PC-3 (cell line): ENCODE data around the gene IFIT2. TPM values are rescaled to one million over a fixed set of nuclear protein-coding genes. Genes with fewer than 3 reads are reported as not detected.
"Not testable (repeated sequence)": the region's sequence is repeated elsewhere in the genome, so short reads cannot be mapped to it uniquely, and the experiment has no call there.

Source experiments
- ATAC-seq: fragments of 200-7000 bp; cut with Tn5 transposase; 2 replicates; pipeline ENCODE4 v1.9.1; 2020; ENCODE audit warnings: mild to moderate bottlenecking, moderate library complexity
- BruUV-seq: library from RNA; stranded (reverse); fragments of 400-500 nt; replicated peaks from 2 replicates; lab custom pipeline; 2021; lab: Mats Ljungman, UMichigan
- CTCF ChIA-PET: fragments of 300-600 bp; sonication (Branson Sonifier 250); formaldehyde crosslinking; loops from one replicate; lab custom pipeline; 2022; ENCODE audit warnings: antibody characterized with exemption; lab: Charles Lee
- POLR2A ChIA-PET: fragments of 300-600 bp; sonication (Branson Sonifier 250); formaldehyde crosslinking; loops from one replicate; lab custom pipeline; 2022; ENCODE audit warnings: antibody characterized with exemption; ENCODE audit not compliant: unreplicated experiment; lab: Charles Lee
- DNase-seq: peaks from one replicate; pipeline ENCODE4 v3.0.0-alpha.2; 2015
- H2AFZ ChIP-seq: fragments of 300-600 bp; sonication (generic); 2 replicates; pipeline ENCODE4 v1.6.0; 2016; ENCODE audit warnings: antibody characterized with exemption, low read length
- H3F3A ChIP-seq: fragments of 300-600 bp; sonication (generic); one replicate; pipeline ENCODE4 v1.6.0; 2017; ENCODE audit warnings: antibody characterized with exemption, low read length, control low read depth, mild to moderate bottlenecking; ENCODE audit not compliant: unreplicated experiment
- H3K27ac ChIP-seq: fragments of 300-600 bp; sonication (generic); 2 replicates; pipeline ENCODE4 v1.5.1; 2016; ENCODE audit warnings: mild to moderate bottlenecking, low read length
- H3K27me3 ChIP-seq: fragments of 300-600 bp; sonication (generic); 2 replicates; pipeline ENCODE4 v1.6.1; 2016; ENCODE audit warnings: low read length, mixed read lengths
- H3K36me3 ChIP-seq: fragments of 300-600 bp; sonication (generic); 2 replicates; pipeline ENCODE4 v1.6.1; 2016; ENCODE audit warnings: low read depth, mixed run types, low read length, mixed read lengths
- H3K4me1 ChIP-seq: fragments of 300-600 bp; sonication (generic); 2 replicates; pipeline ENCODE4 v1.5.1; 2016; ENCODE audit warnings: low read length; ENCODE audit not compliant: insufficient read depth
- H3K4me2 ChIP-seq: fragments of 300-600 bp; sonication (generic); 2 replicates; pipeline ENCODE4 v1.6.0; 2016; ENCODE audit warnings: low read length
- H3K4me3 ChIP-seq: fragments of 300-600 bp; sonication (generic); 2 replicates; pipeline ENCODE4 v1.5.1; 2016; ENCODE audit warnings: mild to moderate bottlenecking, low read length, mixed read lengths
- H3K79me2 ChIP-seq: fragments of 300-600 bp; sonication (generic); 2 replicates; pipeline ENCODE4 v1.6.1; 2017; ENCODE audit warnings: low read length, mixed read lengths
- H3K9ac ChIP-seq: fragments of 300-600 bp; sonication (generic); 2 replicates; pipeline ENCODE4 v1.6.0; 2016; ENCODE audit warnings: mild to moderate bottlenecking, low read length
- H3K9me2 ChIP-seq: fragments of 300-600 bp; sonication (generic); replicated peaks from 2 replicates; pipeline ENCODE4 v1.6.1; 2016; ENCODE audit warnings: mixed run types, low read length, mixed read lengths
- H3K9me3 ChIP-seq: fragments of 300-600 bp; sonication (generic); 2 replicates; pipeline ENCODE4 v1.6.1; 2016; ENCODE audit warnings: low read length, mixed read lengths
- H4K20me1 ChIP-seq: fragments of 300-600 bp; sonication (generic); 2 replicates; pipeline ENCODE4 v1.6.1; 2016; ENCODE audit warnings: low read length, mixed read lengths
- EZH2 ChIP-seq: fragments of 300-600 bp; sonication (generic); IDR thresholded peaks from one replicate; pipeline ENCODE4 v1.6.1; 2017; ENCODE audit warnings: antibody characterized with exemption, mild to moderate bottlenecking, low read length; ENCODE audit not compliant: unreplicated experiment
- EZH2phosphoT487 ChIP-seq: fragments of 300-600 bp; sonication (generic); IDR thresholded peaks from 2 replicates; pipeline ENCODE4 v1.6.1; 2018; ENCODE audit warnings: mild to moderate bottlenecking, antibody characterized with exemption, low read length, borderline replicate concordance
- intact Hi-C: fragments of 100-400 bp; cut with micrococcal nuclease; formaldehyde crosslinking; loops from 2 replicates; pipeline ENCODE4 v1.9.0; 2023
- total RNA-seq: library from RNA; depleted of rRNA; stranded (reverse); fragments of >200 nt; gene quantifications from 2 replicates; pipeline ENCODE4 v1.2.3, GENCODE V29; 2014
- TF ChIP-seq, protein P1 (sequence below): fragments of 300-600 bp; sonication (generic); conservative IDR thresholded peaks from 2 replicates; pipeline ENCODE4 v1.5.1; 2017; ENCODE audit warnings: antibody characterized with exemption, low read depth, mild to moderate bottlenecking, low read length

The IFIT2 gene
- total RNA-seq, 1 experiment from 2014 or later: 8.6 TPM

DNA sequence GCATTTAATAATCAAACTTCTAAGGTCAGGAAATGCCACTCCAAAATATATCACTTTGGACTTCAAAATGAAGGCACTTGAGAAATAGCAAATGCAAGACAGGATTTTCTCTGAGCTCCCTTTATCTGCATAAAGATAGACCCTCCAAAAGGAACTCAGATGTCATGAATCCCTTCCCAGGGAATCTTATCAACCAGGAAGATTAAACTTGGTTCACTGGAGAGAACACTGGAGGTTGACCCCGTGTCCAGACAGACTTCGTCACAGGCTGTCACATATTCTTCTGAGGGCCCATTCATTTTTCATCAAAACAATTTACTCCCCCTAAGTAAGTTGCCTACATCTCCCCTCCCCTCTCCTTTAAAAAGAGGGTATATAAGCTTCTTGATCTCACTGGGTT, 47.1 kb downstream of the IFIT2 start:
- H3K4me1 ChIP-seq: peaks cover 48% of the 10 kb centered on the region
- no peak for DNase-seq
- no peaks in the 10 kb centered on the region for H3K36me3 ChIP-seq
- no peaks in the 10 kb centered on the region for H4K20me1 ChIP-seq
- no peak for TF ChIP-seq EZH2phosphoT487
- no peak for TF ChIP-seq EZH2
- TF ChIP-seq, protein P1, sequence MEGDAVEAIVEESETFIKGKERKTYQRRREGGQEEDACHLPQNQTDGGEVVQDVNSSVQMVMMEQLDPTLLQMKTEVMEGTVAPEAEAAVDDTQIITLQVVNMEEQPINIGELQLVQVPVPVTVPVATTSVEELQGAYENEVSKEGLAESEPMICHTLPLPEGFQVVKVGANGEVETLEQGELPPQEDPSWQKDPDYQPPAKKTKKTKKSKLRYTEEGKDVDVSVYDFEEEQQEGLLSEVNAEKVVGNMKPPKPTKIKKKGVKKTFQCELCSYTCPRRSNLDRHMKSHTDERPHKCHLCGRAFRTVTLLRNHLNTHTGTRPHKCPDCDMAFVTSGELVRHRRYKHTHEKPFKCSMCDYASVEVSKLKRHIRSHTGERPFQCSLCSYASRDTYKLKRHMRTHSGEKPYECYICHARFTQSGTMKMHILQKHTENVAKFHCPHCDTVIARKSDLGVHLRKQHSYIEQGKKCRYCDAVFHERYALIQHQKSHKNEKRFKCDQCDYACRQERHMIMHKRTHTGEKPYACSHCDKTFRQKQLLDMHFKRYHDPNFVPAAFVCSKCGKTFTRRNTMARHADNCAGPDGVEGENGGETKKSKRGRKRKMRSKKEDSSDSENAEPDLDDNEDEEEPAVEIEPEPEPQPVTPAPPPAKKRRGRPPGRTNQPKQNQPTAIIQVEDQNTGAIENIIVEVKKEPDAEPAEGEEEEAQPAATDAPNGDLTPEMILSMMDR: no peak
- peaks cover 6% of the 10 kb centered on the region for H3F3A ChIP-seq
- H3K4me2 ChIP-seq: no peak overlapping the region
- no peaks in the 10 kb centered on the region for H3K9me2 ChIP-seq
- H3K4me3 ChIP-seq: no peak overlapping the region
- intact Hi-C loops: no loop called here
- no peaks in the 10 kb centered on the region for H3K27me3 ChIP-seq
- ChIA-PET CTCF (no interaction called here), POLR2A (no interaction called here)
- no peaks in the 10 kb centered on the region for H3K9me3 ChIP-seq
- H3K27ac ChIP-seq: no peak overlapping the region
- no peak overlapping the region for H3K9ac ChIP-seq
- BruUV-seq: no TSS peak
- no peak overlapping the region for H2AFZ ChIP-seq
- ATAC-seq: no peak
- no peaks in the 10 kb centered on the region for H3K79me2 ChIP-seq

DNA sequence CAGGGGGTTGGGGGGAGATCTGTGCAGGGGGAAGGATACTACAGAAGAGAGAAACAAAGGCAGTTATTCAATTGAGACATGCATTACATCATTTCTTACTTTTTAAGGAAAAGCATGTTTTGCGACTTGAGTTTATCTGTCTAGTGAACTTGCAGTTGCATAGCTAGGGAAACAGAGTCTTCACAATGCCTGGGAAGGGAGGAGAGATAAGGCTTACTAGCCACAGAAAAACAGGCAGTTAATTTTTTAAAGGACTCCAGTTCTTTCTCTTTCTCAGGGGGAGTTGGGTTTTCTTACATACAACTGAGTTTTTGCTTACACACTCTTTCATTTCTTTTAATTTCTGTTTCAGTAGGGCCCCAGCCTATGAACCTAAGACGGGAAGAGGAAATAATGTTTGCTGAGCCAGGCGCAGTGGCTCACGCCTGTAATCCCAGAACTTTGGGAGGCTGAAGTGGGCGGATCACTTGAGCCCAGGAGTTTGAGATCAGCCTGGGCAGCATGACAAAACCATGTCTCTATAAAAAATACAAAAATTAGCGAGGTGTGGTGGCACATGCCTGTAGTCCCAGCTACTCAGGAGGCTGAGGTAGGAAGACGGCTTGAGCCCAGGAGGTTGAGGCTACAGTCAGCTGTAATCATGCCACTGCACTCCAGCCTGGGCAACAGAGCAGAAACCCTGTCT, 48.9 kb downstream of the IFIT2 start:
- CTCF ChIA-PET: interaction anchor here (0.6 kb wide), 1 partner anchor 67 kb away, joined by 3 read pairs; no protein-coding TSS in a partner anchor
- DNase-seq (peak; percentile 16), ATAC-seq (peak; percentile 21)
- H3K4me3 ChIP-seq, H3K9me2 ChIP-seq, H3K27me3 ChIP-seq, H3F3A ChIP-seq, H4K20me1 ChIP-seq, H3K36me3 ChIP-seq, BruUV-seq, H3K79me2 ChIP-seq, POLR2A ChIA-PET, H2AFZ ChIP-seq, H3K9me3 ChIP-seq: not testable (repeated sequence)
- Histone ChIP-seq H3K4me2 (peak overlapping the region; percentile 62), H3K4me1 (peaks cover 54% of the 10 kb centered on the region), H3K27ac (peak overlapping the region; percentile 87), H3K9ac (peak overlapping the region; percentile 18)
- intact Hi-C loops: loop anchor here (5.0 kb wide), 1 partner anchor 73 kb away; no protein-coding TSS in a partner anchor

DNA sequence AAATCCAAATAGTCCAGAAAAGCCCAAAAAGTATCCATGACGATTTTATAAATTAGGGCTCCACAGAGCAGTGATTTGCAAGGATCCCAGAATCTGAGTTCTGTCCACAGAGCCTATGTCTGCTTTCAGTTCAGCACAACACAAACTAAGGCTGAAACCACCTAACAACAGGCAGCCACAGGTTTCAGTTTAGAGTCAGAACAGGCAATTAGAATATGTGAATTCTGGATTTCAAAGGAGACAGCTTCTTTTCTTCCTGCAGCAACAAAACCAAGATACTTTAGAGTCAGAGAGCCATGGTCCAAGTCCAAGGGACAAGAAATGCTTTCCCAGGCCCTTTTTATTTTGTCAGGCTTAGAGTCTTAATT, 49.5 kb downstream of the IFIT2 start:
- TSS peak; percentile 92 for BruUV-seq
- Histone ChIP-seq H3K4me3 (no peak overlapping the region), H3K9me3 (no peaks in the 10 kb centered on the region), H3K79me2 (no peaks in the 10 kb centered on the region), H3K9ac (peak overlapping the region; percentile 18), H3K36me3 (no peaks in the 10 kb centered on the region), H3K27me3 (no peaks in the 10 kb centered on the region), H3K9me2 (no peaks in the 10 kb centered on the region), H3F3A (peaks cover 6% of the 10 kb centered on the region), H3K4me2 (peak overlapping the region; percentile 62), H3K4me1 (peaks cover 49% of the 10 kb centered on the region), H3K27ac (peak overlapping the region; percentile 87), H2AFZ (peak overlapping the region; percentile 78; the same call in 1 of the 2 replicates), H4K20me1 (no peaks in the 10 kb centered on the region)
- TF ChIP-seq EZH2: no peak
- TF ChIP-seq, protein P1: no peak
- no peak for TF ChIP-seq EZH2phosphoT487
- ChIA-PET CTCF (no interaction called here), POLR2A (interaction anchor here (0.7 to 1.1 kb wide), 2 partner anchors 21 to 50 kb away, joined by 4 to 13 read pairs; partner anchors contain the start of gene IFIT2)
- ATAC-seq (peak; percentile 37), DNase-seq (peak; percentile 10)
- intact Hi-C loops: loop anchor here (5.0 kb wide), 1 partner anchor 74 kb away; no protein-coding TSS in a partner anchor
